ENCODE results near the gene VAV1.

Gene VAV1

GRCh38 chr19:6891761-6892385 lies 119.4 kb downstream of the VAV1 start:
- DNase-seq (ENCODE audit: low read depth in 2 of 2) = no peak

GRCh38 chr19:6894313-6894712 lies 121.8 kb downstream of the VAV1 start:
- DNase-seq (ENCODE audit: low read depth in 2 of 2) = no peak

GRCh38 chr19:6903446-6903845 lies 130.9 kb downstream of the VAV1 start:
- DNase-seq (ENCODE audit: low read depth in 2 of 2) = no peak

- no peak for DNase-seq (ENCODE audit: low read depth in 2 of 2)
Observed at GRCh38 chr19:6906559-6907060, 134.1 kb downstream of the VAV1 start.
